GM18870 (cell line): ENCODE measurements around the gene ADARB2.
"Not testable (repeated sequence)": the region's sequence is repeated elsewhere in the genome, so short reads cannot be mapped to it uniquely, and the experiment has no call there.

Experiments
- ATAC-seq: cut with Tn5 transposase; IDR thresholded peaks from one replicate; pipeline ENCODE4 v1.9.1; 2021; ENCODE audit warnings: moderate library complexity; ENCODE audit not compliant: unreplicated experiment

Gene ADARB2

GRCh38 chr10:1335642-1336041 lies 401.7 kb downstream of the ADARB2 start:
- ATAC-seq = no peak

- no peak for ATAC-seq
Observed at GRCh38 chr10:1333981-1334380, 403.3 kb downstream of the ADARB2 start.

GRCh38 chr10:1331560-1331959 lies 405.8 kb downstream of the ADARB2 start:
- no peak for ATAC-seq

- no peak for ATAC-seq
Observed at GRCh38 chr10:1329622-1330021, 407.7 kb downstream of the ADARB2 start.

GRCh38 chr10:1328981-1329614 lies 408.2 kb downstream of the ADARB2 start:
- ATAC-seq = no peak

- ATAC-seq = no peak
Observed at GRCh38 chr10:1328161-1328823, 409.0 kb downstream of the ADARB2 start.

GRCh38 chr10:1327759-1328158 lies 409.6 kb downstream of the ADARB2 start:
- ATAC-seq = no peak

GRCh38 chr10:1326514-1326913 lies 410.8 kb downstream of the ADARB2 start:
- not testable (repeated sequence) for ATAC-seq

GRCh38 chr10:1324903-1325302 lies 412.4 kb downstream of the ADARB2 start:
- ATAC-seq = no peak

- ATAC-seq = peak; percentile 84
Observed at GRCh38 chr10:1323951-1324350, 413.4 kb downstream of the ADARB2 start.

- no peak for ATAC-seq
Observed at GRCh38 chr10:1320739-1321320, 416.5 kb downstream of the ADARB2 start.

GRCh38 chr10:1316809-1317143 lies 420.5 kb downstream of the ADARB2 start:
- no peak for ATAC-seq

GRCh38 chr10:1316121-1316808 lies 421.1 kb downstream of the ADARB2 start:
- no peak for ATAC-seq

- no peak for ATAC-seq
Observed at GRCh38 chr10:1315178-1315577, 422.1 kb downstream of the ADARB2 start.

- no peak for ATAC-seq
Observed at GRCh38 chr10:1311726-1312125, 425.6 kb downstream of the ADARB2 start.

- ATAC-seq = no peak
Observed at GRCh38 chr10:1310271-1310789, 427.0 kb downstream of the ADARB2 start.

- ATAC-seq = no peak
Observed at GRCh38 chr10:1309617-1310270, 427.6 kb downstream of the ADARB2 start.

GRCh38 chr10:1308962-1309616 lies 428.2 kb downstream of the ADARB2 start:
- ATAC-seq = no peak

GRCh38 chr10:1308173-1308961 lies 429.0 kb downstream of the ADARB2 start:
- ATAC-seq = no peak

GRCh38 chr10:1301143-1301542 lies 436.2 kb downstream of the ADARB2 start:
- no peak for ATAC-seq
